ENCODE measurements around the gene ATG2B. TPM values are rescaled to one million over a fixed set of nuclear protein-coding genes. Genes with fewer than 3 reads are reported as not detected.

The ATG2B gene
- total and polyA plus RNA-seq, 2 experiments from 2014 or later, result 3.3 to 20.4 TPM

- Histone ChIP-seq H3K36me3 (replicated peaks; ENCODE audit: insufficient read depth, low read depth) (no peaks in the 10 kb centered on the region), H3K4me1 (ENCODE audit: insufficient read depth) (peaks cover 5% of the 10 kb centered on the region), H3K4me3 (peak overlapping the region; percentile 61), H3K9me3 (ENCODE audit: low read depth) (no peaks in the 10 kb centered on the region), H3K27ac (peak overlapping the region; percentile 56), H3K4me2 (peak overlapping the region; percentile 95), H3K9me2 (replicated peaks; ENCODE audit: insufficient read depth) (no peaks in the 10 kb centered on the region), H3K27me3 (no peaks in the 10 kb centered on the region), H3K79me2 (no peaks in the 10 kb centered on the region), H4K20me1 (ENCODE audit: insufficient read depth, poor library complexity, severe bottlenecking) (no peaks in the 10 kb centered on the region), H2AFZ (peak overlapping the region; percentile 98)
- peak; percentile 98 for DNase-seq (ENCODE audit: low spot score)
- 1% methylated on average over 33 of the region's 79 CpGs for WGBS (ENCODE audit: low lambda C conversion rate, missing lambda C conversion rate)
- TF ChIP-seq EZH2phosphoT487 (IDR thresholded peaks at IDR 0.05; ENCODE audit: low read depth, severe bottlenecking, unreplicated experiment) (no peak), CTCF (IDR thresholded peaks at IDR 0.05; ENCODE audit: poor library complexity) (no peak), EZH2 (IDR thresholded peaks at IDR 0.05; ENCODE audit: borderline replicate concordance) (no peak)
Observed at GRCh38 chr14:96391293-96392118, 28.4 kb upstream of the ATG2B start.

GRCh38 chr14:96390965-96391292 is 27.8 kb upstream of the ATG2B start:
- Histone ChIP-seq H2AFZ (peak overlapping the region; percentile 82), H3K27ac (peak overlapping the region; percentile 56), H3K4me3 (peak overlapping the region; percentile 49), H3K4me2 (peak overlapping the region; percentile 95), H3K27me3 (no peaks in the 10 kb centered on the region), H4K20me1 (ENCODE audit: insufficient read depth, poor library complexity, severe bottlenecking) (no peaks in the 10 kb centered on the region), H3K79me2 (no peaks in the 10 kb centered on the region), H3K4me1 (ENCODE audit: insufficient read depth) (peaks cover 5% of the 10 kb centered on the region), H3K9me2 (replicated peaks; ENCODE audit: insufficient read depth) (no peaks in the 10 kb centered on the region), H3K9me3 (ENCODE audit: low read depth) (no peaks in the 10 kb centered on the region), H3K36me3 (replicated peaks; ENCODE audit: insufficient read depth, low read depth) (no peaks in the 10 kb centered on the region)
- DNase-seq (ENCODE audit: low spot score), result no peak
- WGBS (ENCODE audit: low lambda C conversion rate, missing lambda C conversion rate), result 9% methylated on average over 13 of the region's 13 CpGs
- no peak for TF ChIP-seq EZH2 (IDR thresholded peaks at IDR 0.05; ENCODE audit: borderline replicate concordance)
- no peak for TF ChIP-seq EZH2phosphoT487 (IDR thresholded peaks at IDR 0.05; ENCODE audit: low read depth, severe bottlenecking, unreplicated experiment)
- no peak for TF ChIP-seq CTCF (IDR thresholded peaks at IDR 0.05; ENCODE audit: poor library complexity)

GRCh38 chr14:96385385-96385784 is 22.2 kb upstream of the ATG2B start:
- Histone ChIP-seq H2AFZ (no peak overlapping the region), H3K4me2 (no peak overlapping the region), H3K9me3 (ENCODE audit: low read depth) (no peaks in the 10 kb centered on the region), H3K4me3 (no peak overlapping the region), H3K27me3 (no peaks in the 10 kb centered on the region), H3K9me2 (replicated peaks; ENCODE audit: insufficient read depth) (no peaks in the 10 kb centered on the region), H3K79me2 (peaks cover 4% of the 10 kb centered on the region), H4K20me1 (ENCODE audit: insufficient read depth, poor library complexity, severe bottlenecking) (no peaks in the 10 kb centered on the region), H3K4me1 (ENCODE audit: insufficient read depth) (no peaks in the 10 kb centered on the region), H3K36me3 (replicated peaks; ENCODE audit: insufficient read depth, low read depth) (no peaks in the 10 kb centered on the region), H3K27ac (no peak overlapping the region)
- DNase-seq (ENCODE audit: low spot score), result no peak
- 100% methylated on average over 3 of the region's 3 CpGs for WGBS (ENCODE audit: low lambda C conversion rate, missing lambda C conversion rate)
- TF ChIP-seq EZH2 (IDR thresholded peaks at IDR 0.05; ENCODE audit: borderline replicate concordance), result no peak
- TF ChIP-seq CTCF (IDR thresholded peaks at IDR 0.05; ENCODE audit: poor library complexity), result no peak
- TF ChIP-seq EZH2phosphoT487 (IDR thresholded peaks at IDR 0.05; ENCODE audit: low read depth, severe bottlenecking, unreplicated experiment), result no peak

Data from hepatocyte (in vitro differentiated cells).